ENCODE measurements around the gene RB1. TPM values are rescaled to one million over a fixed set of nuclear protein-coding genes. Genes with fewer than 3 reads are reported as not detected.
A peak's percentile ranks its signal among the peaks of the same experiment; 100 is the strongest.

The RB1 gene
- total and polyA plus RNA-seq, 12 donors = 10.4 to 78.0 (median 45.7) TPM

- no peak for TF ChIP-seq CTCF (IDR thresholded peaks at IDR 0.05)
- WGBS, 4 donors = 88 to 96% (median 91%) methylated on average over 4 of the region's 4 CpGs
- Histone ChIP-seq H3K4me3 (no peak overlapping the region), H3K4me1 (replicated peaks in 1 of 2) (peaks cover 0 to 8% of the 10 kb centered on the region in 2 donors), H3K36me3 (replicated peaks in 1 of 2) (no peaks in the 10 kb centered on the region), H3K27me3 (no peaks in the 10 kb centered on the region), H3K27ac (peak overlapping the region in 2 of 5 donors; percentile 38 to 85), H3K9me3 (replicated peaks in 1 of 3) (no peaks in the 10 kb centered on the region)
- intact Hi-C loops (cut with DNase I) = no loop called here
- DNase-seq = no peak
Observed at GRCh38 chr13:48505012-48505411, 201.5 kb downstream of the RB1 start.

GRCh38 chr13:48505597-48506091 is 202.1 kb downstream of the RB1 start:
- TF ChIP-seq CTCF (IDR thresholded peaks at IDR 0.05) (no peak), POLR2A (IDR thresholded peaks at IDR 0.05) (no peak)
- Histone ChIP-seq H3K36me3 (replicated peaks in 1 of 2) (no peaks in the 10 kb centered on the region), H3K4me1 (replicated peaks in 1 of 2) (peaks cover 0 to 14% of the 10 kb centered on the region in 2 donors), H3K27ac (peak overlapping the region in 3 of 5 donors; percentile 10 to 85 (median 73)), H3K9me3 (replicated peaks in 1 of 3) (no peaks in the 10 kb centered on the region), H3K4me3 (no peak overlapping the region), H3K27me3 (no peaks in the 10 kb centered on the region)
- intact Hi-C loops (cut with DNase I) = no loop called here
- peak in 3 of 7 donors; percentile 27 to 56 (median 52) for DNase-seq
- 64 to 90% (median 78%) methylated on average over 11 of the region's 11 CpGs for WGBS, 4 donors

GRCh38 chr13:48506092-48506701 is 202.6 kb downstream of the RB1 start:
- no peak for DNase-seq
- Histone ChIP-seq H3K27me3 (no peaks in the 10 kb centered on the region), H3K4me3 (no peak overlapping the region), H3K9me3 (replicated peaks in 1 of 3) (no peaks in the 10 kb centered on the region), H3K27ac (peak overlapping the region in 4 of 5 donors; percentile 10 to 85 (median 64)), H3K36me3 (replicated peaks in 1 of 2) (no peaks in the 10 kb centered on the region), H3K4me1 (replicated peaks in 1 of 2) (peaks cover 0 to 16% of the 10 kb centered on the region in 2 donors)
- intact Hi-C loops (cut with DNase I) = no loop called here
- 70 to 87% (median 82%) methylated on average over 14 of the region's 14 CpGs for WGBS, 4 donors
- no peak for TF ChIP-seq POLR2A (IDR thresholded peaks at IDR 0.05)
- no peak for TF ChIP-seq CTCF (IDR thresholded peaks at IDR 0.05)

- H3K4me3 ChIP-seq = no peak overlapping the region
- H3K4me1 ChIP-seq (replicated peaks in 1 of 2) = peaks cover 0 to 16% of the 10 kb centered on the region in 2 donors
- no peak for DNase-seq
- WGBS, 4 donors = 89 to 100% (median 92%) methylated on average over 8 to 10 of the region's 10 CpGs
- H3K36me3 ChIP-seq (replicated peaks in 1 of 2) = no peaks in the 10 kb centered on the region
- H3K27ac ChIP-seq = peak overlapping the region in 2 of 5 donors; percentile 73 to 85
- H3K27me3 ChIP-seq = no peaks in the 10 kb centered on the region
- intact Hi-C loops (cut with DNase I) = no loop called here
- no peaks in the 10 kb centered on the region for H3K9me3 ChIP-seq (replicated peaks in 1 of 3)
- TF ChIP-seq CTCF (IDR thresholded peaks at IDR 0.05) = no peak
- no peak for TF ChIP-seq POLR2A (IDR thresholded peaks at IDR 0.05)
Observed at GRCh38 chr13:48507021-48507420, 203.5 kb downstream of the RB1 start.
